HepG2 (cell line): Measurements from ENCODE around the gene NIT2. TPM values are rescaled to one million over a fixed set of nuclear protein-coding genes. Genes with fewer than 3 reads are reported as not detected.

Experiments used
- ATAC-seq: fragments of 200-7000 bp; cut with Tn5 transposase; 3 replicates; pipeline ENCODE4 v1.9.1; 2020; ENCODE audit warnings: mild to moderate bottlenecking, moderate library complexity
- BruUV-seq: library from RNA; stranded (reverse); fragments of 400-500 nt; replicated peaks from 2 replicates; lab custom pipeline; 2021; lab: Mats Ljungman, UMichigan
- CTCF ChIA-PET: fragments of 300-600 bp; formaldehyde crosslinking; extraction: SDS; loops from one replicate; lab custom pipeline; 2021; ENCODE audit warnings: low total read pairs, inconsistent platforms, low intra/inter-chr PET ratio; lab: Yijun Ruan, JAX
- POLR2A ChIA-PET: fragments of 350-600 bp; sonication (Branson Sonifier 250); formaldehyde crosslinking; loops from one replicate; lab custom pipeline; 2020; ENCODE audit warnings: antibody characterized with exemption, inconsistent platforms; lab: Yijun Ruan, JAX
- DNase-seq: peaks from one replicate; pipeline ENCODE4 v3.0.0-alpha.2; 2015; ENCODE audit warnings: low spot score
- FAIRE-seq: peaks from 3 replicates; lab custom pipeline; 2011; peaks lifted over from hg19 to GRCh38; lab: Jason Lieb, UNC
- H2AFZ ChIP-seq: one replicate; pipeline ENCODE4 v1.6.1; 2011; ENCODE audit warnings: low read length, inconsistent platforms
- H3K27ac ChIP-seq: fragments of 300-600 bp; 3 replicates; pipeline ENCODE4 v1.8.0; 2011; ENCODE audit warnings: mixed run types, mild to moderate bottlenecking, mixed read lengths, low read length, inconsistent platforms; ENCODE audit not compliant: insufficient read depth; ENCODE audit errors: extremely low read length
- H3K27me3 ChIP-seq, 2 experiments: fragments of 200-600 bp in 1 of 2; 2 replicates in 1 of 2; 3 replicates in 1 of 2; pipeline versions ENCODE4 v1.6.0 to v1.8.0; 2011; ENCODE audit warnings: low read length in 2 of 2, mild to moderate bottlenecking in 2 of 2, moderate library complexity in 2 of 2, inconsistent platforms in 1 of 2; ENCODE audit not compliant: insufficient read depth in 2 of 2, control insufficient read depth in 1 of 2
- H3K36me3 ChIP-seq, 2 experiments: fragments of 200-600 bp in 1 of 2; replicated peaks in 1 of 2; 2 replicates in 1 of 2; 3 replicates in 1 of 2; pipeline versions ENCODE4 v1.5.1 to v1.8.0; 2011; ENCODE audit warnings: low read length in 2 of 2, inconsistent platforms in 1 of 2; ENCODE audit not compliant: insufficient read depth in 2 of 2, control insufficient read depth in 1 of 2
- H3K4me1 ChIP-seq: 2 replicates; pipeline ENCODE4 v1.5.1; 2012; ENCODE audit warnings: low read length, inconsistent platforms; ENCODE audit not compliant: insufficient read depth
- H3K4me2 ChIP-seq: 2 replicates; pipeline ENCODE4 v1.6.0; 2011; ENCODE audit warnings: low read depth, low read length, inconsistent platforms
- H3K4me3 ChIP-seq, 3 experiments: fragments of 200-600 bp in 1 of 3; sonication (generic), shearing (Covaris generic) in 1 of 3; replicated peaks in 1 of 3; 2 replicates each; pipeline ENCODE4 v1.5.1; 2011 to 2016; ENCODE audit warnings: low read length in 3 of 3, inconsistent platforms in 2 of 3, low read depth in 2 of 3, mild to moderate bottlenecking in 2 of 3, control low read depth in 1 of 3, mixed read lengths in 1 of 3; ENCODE audit not compliant: insufficient read depth in 1 of 3
- H3K79me2 ChIP-seq: one replicate; pipeline ENCODE4 v1.6.1; 2011; ENCODE audit warnings: low read length, inconsistent platforms; ENCODE audit not compliant: insufficient read depth
- H3K9ac ChIP-seq: 2 replicates; pipeline ENCODE4 v1.6.0; 2011; ENCODE audit warnings: mild to moderate bottlenecking, low read depth, low read length, inconsistent platforms; ENCODE audit not compliant: insufficient read depth
- H3K9me3 ChIP-seq: 2 replicates; pipeline ENCODE4 v1.5.1; 2012; ENCODE audit warnings: mild to moderate bottlenecking, low read length
- H4K20me1 ChIP-seq: 2 replicates; pipeline ENCODE4 v1.6.0; 2011; ENCODE audit warnings: inconsistent platforms, mild to moderate bottlenecking, low read length, moderate library complexity; ENCODE audit not compliant: insufficient read depth
- FIP1L1 ChIP-seq: fragments of 200-400 bp; formaldehyde crosslinking; IDR thresholded peaks from 2 replicates; pipeline ENCODE4 v1.6.1; 2018; ENCODE audit warnings: low read depth, mild to moderate bottlenecking, low read length, moderate library complexity, borderline replicate concordance; ENCODE audit not compliant: insufficient read depth
- HOXA9 ChIP-seq: sonication (generic); formaldehyde crosslinking; IDR thresholded peaks from 2 replicates; pipeline ENCODE4 v1.8.1; 2022; ENCODE audit warnings: missing genetic modification reagents, mild to moderate bottlenecking, moderate library complexity, borderline replicate concordance
- MIER3 ChIP-seq: IDR thresholded peaks from 2 replicates; pipeline ENCODE4 v1.6.1; 2016; ENCODE audit warnings: missing compliant biosample characterization, borderline replicate concordance
- NFATC3 ChIP-seq: sonication (generic); formaldehyde crosslinking; IDR thresholded peaks from 2 replicates; pipeline ENCODE4 v1.5.1; 2020; ENCODE audit warnings: mild to moderate bottlenecking, missing genetic modification reagents
- NFKBIZ ChIP-seq: IDR thresholded peaks from 2 replicates; pipeline ENCODE4 v1.6.1; 2018; ENCODE audit warnings: missing genetic modification reagents, missing compliant biosample characterization
- NPAS2 ChIP-seq: sonication (generic); formaldehyde crosslinking; IDR thresholded peaks from 2 replicates; pipeline ENCODE4 v1.8.0; 2022; ENCODE audit warnings: mild to moderate bottlenecking, missing genetic modification reagents, borderline replicate concordance
- SRF ChIP-seq: IDR thresholded peaks from 2 replicates; pipeline ENCODE4 v1.6.1; 2011; ENCODE audit warnings: mild to moderate bottlenecking, low read depth, low read length, moderate library complexity
- ZNF12 ChIP-seq: sonication (generic); formaldehyde crosslinking; IDR thresholded peaks from 2 replicates; pipeline ENCODE4 v1.5.0; 2020; ENCODE audit warnings: missing genetic modification reagents
- ZNF251 ChIP-seq: sonication (generic); formaldehyde crosslinking; IDR thresholded peaks from 2 replicates; pipeline ENCODE4 v1.9.0; 2021; ENCODE audit warnings: mild to moderate bottlenecking, missing genetic modification reagents
- ZNF839 ChIP-seq: sonication (generic); formaldehyde crosslinking; IDR thresholded peaks from 2 replicates; pipeline ENCODE4 v1.4.0; 2020; ENCODE audit warnings: missing genetic modification reagents, mild to moderate bottlenecking, borderline replicate concordance
- ZSCAN21 ChIP-seq: sonication (generic); formaldehyde crosslinking; IDR thresholded peaks from 2 replicates; pipeline ENCODE4 v1.8.0; 2022; ENCODE audit warnings: mild to moderate bottlenecking, missing genetic modification reagents, moderate library complexity, borderline replicate concordance
- WGBS: methylation state at CpG from one replicate; pipeline ENCODE4 v1.1.6; 2017; ENCODE audit warnings: low lambda C conversion rate; 5-methylcytosine and 5-hydroxymethylcytosine counted together
- in situ Hi-C: cut with HindIII; loops from 2 replicates; pipeline ENCODE4 v1.10.0; 2017; ENCODE audit warnings: low pct_unique_long_range_greater_than_20kb; ENCODE audit not compliant: extremely low pct_ligation_motif_present
- intact Hi-C: fragments of 100-400 bp; cut with micrococcal nuclease; formaldehyde crosslinking; loops from one replicate; pipeline ENCODE4 v1.10.0; 2022; ENCODE audit not compliant: unreplicated experiment
- polyA plus RNA-seq, 8 experiments: library from polyadenylated mRNA; depleted of rRNA in 3 of 8; stranded (reverse) in 7 of 8; unstranded in 1 of 8; fragments of >200 nt; fragmentation: Illumina TruSeq in 4 of 8; extraction: Trizol in 4 of 8; gene quantifications; 2 replicates each; pipeline versions ENCODE4 v1.2.1 to v1.2.3, GENCODE V29; 2011 to 2016; ENCODE audit warnings: low read depth in 4 of 8, missing spikeins in 1 of 8, mixed read lengths in 1 of 8; ENCODE audit not compliant: insufficient read depth in 1 of 8
- total RNA-seq, 5 experiments: library from RNA; depleted of rRNA; stranded (reverse); fragments of >200 nt; fragmentation: Illumina TruSeq; extraction: Trizol; gene quantifications; 2 replicates each; pipeline ENCODE4 v1.2.3, GENCODE V29; 2016; ENCODE audit warnings: low read depth in 1 of 5

The NIT2 gene
- total and polyA plus RNA-seq, 2 of the 13 experiments (the other 11 are each of a cell fraction or from before 2014, with no cell fraction given) = 43.4 to 49.1 TPM

- Histone ChIP-seq H3K9ac (no peak overlapping the region), H4K20me1 (no peaks in the 10 kb centered on the region), H3K4me3 (no peak overlapping the region)
- TF ChIP-seq ZNF12 (CRISPR knock-in tag) (no peak), FIP1L1 (no peak), HOXA9 (no peak), ZNF251 (CRISPR knock-in tag) (no peak), NFATC3 (CRISPR knock-in tag) (no peak), ZSCAN21 (no peak), MIER3 (CRISPR knock-in tag) (no peak), NPAS2 (CRISPR knock-in tag) (no peak), SRF (no peak), NFKBIZ (CRISPR knock-in tag) (no peak), ZNF839 (CRISPR knock-in tag) (no peak)
- TF ChIP-seq, all 625 proteins: peak for 0
- H3K4me1 ChIP-seq = peaks cover 12% of the 10 kb centered on the region
- H3K9me3 ChIP-seq = no peaks in the 10 kb centered on the region
- ChIA-PET CTCF (no interaction called here), POLR2A (no interaction called here)
- intact Hi-C loops = no loop called here
- BruUV-seq = no TSS peak
- no peak overlapping the region for H3K27ac ChIP-seq
- DNase-seq (no peak), FAIRE-seq (no peak), ATAC-seq (no peak)
- no peak overlapping the region for H3K4me2 ChIP-seq
- H2AFZ ChIP-seq = no peak overlapping the region
- 92% methylated on average over 1 of the region's 1 CpG for WGBS
- peaks cover 13 to 84% of the 10 kb centered on the region in 2 experiments for H3K36me3 ChIP-seq
- peaks cover 3% of the 10 kb centered on the region for H3K79me2 ChIP-seq
- H3K27me3 ChIP-seq = no peaks in the 10 kb centered on the region
- in situ Hi-C loops = no loop called here
These were observed 36.2 kb downstream of the NIT2 start for GRCh38 chr3:100370756-100371155.
